Loucy (cell line): ENCODE results near the gene DLG2.

Experiments
- H2AFZ ChIP-seq: fragments of 200-600 bp; sonication (generic); 2 replicates; pipeline ENCODE4 v1.6.0; 2016; ENCODE audit warnings: antibody characterized with exemption, mild to moderate bottlenecking, low read length, moderate library complexity
- H3F3A ChIP-seq: fragments of 200-600 bp; 2 replicates; pipeline ENCODE4 v1.6.0; 2016; ENCODE audit warnings: antibody characterized with exemption, low read depth, mild to moderate bottlenecking
- H3K27me3 ChIP-seq: fragments of 200-600 bp; sonication (generic); 2 replicates; pipeline ENCODE4 v1.6.1; 2014; ENCODE audit warnings: low read length, mild to moderate bottlenecking; ENCODE audit not compliant: insufficient read depth, poor library complexity, severe bottlenecking
- H3K36me3 ChIP-seq: fragments of 200-600 bp; sonication (generic); 2 replicates; pipeline ENCODE4 v1.6.1; 2016; ENCODE audit warnings: low read length; ENCODE audit not compliant: insufficient read depth
- H3K4me1 ChIP-seq: fragments of 200-600 bp; sonication (generic); 2 replicates; pipeline ENCODE4 v1.5.1; 2014; ENCODE audit warnings: low read length, mild to moderate bottlenecking; ENCODE audit not compliant: insufficient read depth, poor library complexity, severe bottlenecking
- H3K4me2 ChIP-seq: fragments of 200-600 bp; sonication (generic); 2 replicates; pipeline ENCODE4 v1.6.0; 2014; ENCODE audit warnings: antibody characterized with exemption, low read length, low read depth, mild to moderate bottlenecking; ENCODE audit not compliant: poor library complexity, severe bottlenecking
- H3K4me3 ChIP-seq: fragments of 200-600 bp; sonication (generic); 2 replicates; pipeline ENCODE4 v1.5.1; 2014; ENCODE audit warnings: low read length, mild to moderate bottlenecking, mixed read lengths; ENCODE audit not compliant: poor library complexity, severe bottlenecking
- H3K79me2 ChIP-seq: fragments of 200-600 bp; sonication (generic); 2 replicates; pipeline ENCODE4 v1.6.1; 2014; ENCODE audit warnings: low read length; ENCODE audit not compliant: insufficient read depth
- H3K9ac ChIP-seq: fragments of 200-600 bp; sonication (generic); 2 replicates; pipeline ENCODE4 v1.6.0; 2014; ENCODE audit warnings: mild to moderate bottlenecking, low read depth, low read length, moderate library complexity; ENCODE audit not compliant: poor library complexity, severe bottlenecking
- H3K9me2 ChIP-seq: fragments of 200-600 bp; sonication (generic); replicated peaks from 2 replicates; pipeline ENCODE4 v1.6.1; 2016; ENCODE audit warnings: low read depth, low read length, mixed read lengths
- H3K9me3 ChIP-seq: fragments of 200-600 bp; sonication (generic); 2 replicates; pipeline ENCODE4 v1.6.1; 2014; ENCODE audit warnings: mild to moderate bottlenecking, antibody characterized with exemption, low read length, low read depth; ENCODE audit not compliant: insufficient read depth
- H4K20me1 ChIP-seq: fragments of 200-600 bp; sonication (generic); 2 replicates; pipeline ENCODE4 v1.6.0; 2014; ENCODE audit warnings: antibody characterized with exemption, low read length, mild to moderate bottlenecking; ENCODE audit not compliant: insufficient read depth, poor library complexity, severe bottlenecking
- CTCF ChIP-seq: fragments of 200-600 bp; sonication (generic); conservative IDR thresholded peaks from 2 replicates; pipeline ENCODE4 v1.5.1; 2014; ENCODE audit warnings: mild to moderate bottlenecking, antibody characterized with exemption, low read length
- EZH2phosphoT487 ChIP-seq: fragments of 200-600 bp; IDR thresholded peaks from 2 replicates; pipeline ENCODE4 v1.6.1; 2018; ENCODE audit warnings: antibody characterized with exemption, mild to moderate bottlenecking, moderate library complexity, borderline replicate concordance

Gene DLG2

GRCh38 chr11:83956119-83956697 lies 1670.9 kb downstream of the DLG2 start:
- H3K9me2 ChIP-seq = no peaks in the 10 kb centered on the region
- no peaks in the 10 kb centered on the region for H3K36me3 ChIP-seq
- H2AFZ ChIP-seq = no peak overlapping the region
- no peaks in the 10 kb centered on the region for H3K4me1 ChIP-seq
- H3K4me2 ChIP-seq = no peak overlapping the region
- H3K79me2 ChIP-seq = no peaks in the 10 kb centered on the region
- TF ChIP-seq EZH2phosphoT487 = no peak
- no peak for TF ChIP-seq CTCF
- no peaks in the 10 kb centered on the region for H3K27me3 ChIP-seq
- no peaks in the 10 kb centered on the region for H4K20me1 ChIP-seq
- H3K9ac ChIP-seq = no peak overlapping the region
- no peaks in the 10 kb centered on the region for H3K9me3 ChIP-seq
- H3F3A ChIP-seq = no peaks in the 10 kb centered on the region
- H3K4me3 ChIP-seq = no peak overlapping the region

- Histone ChIP-seq H3K9ac (no peak overlapping the region), H3K4me1 (no peaks in the 10 kb centered on the region), H3K4me2 (no peak overlapping the region), H3K9me2 (no peaks in the 10 kb centered on the region), H3K79me2 (no peaks in the 10 kb centered on the region), H4K20me1 (no peaks in the 10 kb centered on the region), H3K9me3 (no peaks in the 10 kb centered on the region), H3K27me3 (no peaks in the 10 kb centered on the region), H3F3A (no peaks in the 10 kb centered on the region), H3K4me3 (no peak overlapping the region), H2AFZ (no peak overlapping the region), H3K36me3 (no peaks in the 10 kb centered on the region)
- TF ChIP-seq CTCF (no peak), EZH2phosphoT487 (no peak)
Measured at GRCh38 chr11:83954780-83955179, 1672.4 kb downstream of the DLG2 start.

- H3K4me3 ChIP-seq = no peak overlapping the region
- H3K4me1 ChIP-seq = no peaks in the 10 kb centered on the region
- no peak for TF ChIP-seq CTCF
- TF ChIP-seq EZH2phosphoT487 = no peak
- no peaks in the 10 kb centered on the region for H3K27me3 ChIP-seq
- H3K79me2 ChIP-seq = no peaks in the 10 kb centered on the region
- no peaks in the 10 kb centered on the region for H3F3A ChIP-seq
- no peaks in the 10 kb centered on the region for H3K36me3 ChIP-seq
- no peak overlapping the region for H3K4me2 ChIP-seq
- H4K20me1 ChIP-seq = no peaks in the 10 kb centered on the region
- no peaks in the 10 kb centered on the region for H3K9me3 ChIP-seq
- no peaks in the 10 kb centered on the region for H3K9me2 ChIP-seq
- H3K9ac ChIP-seq = no peak overlapping the region
- H2AFZ ChIP-seq = no peak overlapping the region
Measured at GRCh38 chr11:83951521-83951920, 1675.6 kb downstream of the DLG2 start.
